Fibroblast of mammary gland (primary cell): ENCODE measurements around the gene CD59.

Source experiments
- DNase-seq: peaks from one replicate; pipeline ENCODE4 v3.0.0-alpha.2; 2010; ENCODE audit warnings: low read depth
- H3K4me3 ChIP-seq: 2 replicates; pipeline ENCODE4 v1.5.1; 2011; ENCODE audit warnings: low read depth, mild to moderate bottlenecking, low read length, moderate library complexity; ENCODE audit not compliant: control insufficient read depth
- CTCF ChIP-seq: conservative IDR thresholded peaks from 2 replicates; pipeline ENCODE4 v1.5.1; 2011; ENCODE audit warnings: low read depth, low read length, inconsistent platforms; ENCODE audit not compliant: control insufficient read depth, insufficient read depth

CD59 gene

DNA sequence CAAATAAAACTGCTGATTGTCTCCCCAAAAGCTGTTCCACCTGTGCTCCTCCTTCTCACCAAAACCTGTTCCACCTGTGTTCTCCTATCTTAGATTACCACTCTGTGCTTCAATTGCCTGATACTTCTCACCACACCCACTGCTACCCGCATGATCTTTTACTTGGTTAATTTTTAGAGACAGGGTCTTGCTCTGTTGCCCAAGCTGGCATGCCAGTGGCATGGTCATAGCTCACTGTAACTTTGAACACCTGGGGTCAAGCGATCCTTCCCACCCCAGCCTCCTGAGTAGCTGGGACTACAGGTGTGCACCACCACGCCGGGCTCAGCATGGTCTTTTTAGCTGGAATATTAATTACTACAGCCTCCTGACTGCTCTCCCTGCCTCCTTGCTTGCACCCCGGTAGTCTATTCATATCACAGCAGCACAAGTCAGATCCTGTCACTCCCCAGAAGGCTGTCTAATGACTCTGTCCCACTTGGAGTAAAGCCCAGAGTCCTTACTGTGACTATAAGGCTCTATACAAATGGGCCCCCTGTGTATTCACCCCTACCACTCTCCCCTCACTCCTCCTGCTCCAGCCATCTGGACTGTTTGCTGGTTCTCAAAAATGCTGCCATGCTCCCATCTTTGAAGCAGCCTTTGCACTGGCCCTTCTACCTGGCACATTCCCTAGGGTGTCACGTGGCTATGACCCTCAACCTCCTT, 39.1 kb downstream of the CD59 start:
- TF ChIP-seq CTCF, result no peak
- DNase-seq, result no peak
- no peak overlapping the region for H3K4me3 ChIP-seq

- H3K4me3 ChIP-seq, result no peak overlapping the region
- no peak for DNase-seq
- TF ChIP-seq CTCF, result no peak
Observed at GRCh38 chr11:33696411-33696810, 39.8 kb downstream of the CD59 start.

GRCh38 chr11:33695051-33695566, 41.1 kb downstream of the CD59 start:
- no peak for DNase-seq
- H3K4me3 ChIP-seq, result no peak overlapping the region
- no peak for TF ChIP-seq CTCF

GRCh38 chr11:33694346-33695050, 41.7 kb downstream of the CD59 start:
- no peak for DNase-seq
- no peak overlapping the region for H3K4me3 ChIP-seq
- TF ChIP-seq CTCF, result no peak

GRCh38 chr11:33692541-33692940, 43.7 kb downstream of the CD59 start:
- no peak for DNase-seq
- TF ChIP-seq CTCF, result no peak
- H3K4me3 ChIP-seq, result no peak overlapping the region

- DNase-seq, result peak; percentile 97
- peak overlapping the region; percentile 9 for H3K4me3 ChIP-seq
- TF ChIP-seq CTCF, result no peak
Observed at GRCh38 chr11:33692013-33692504, 44.2 kb downstream of the CD59 start.
